Calu3 (cell line): ENCODE data around the gene PEAK1. TPM values are rescaled to one million over a fixed set of nuclear protein-coding genes. Genes with fewer than 3 reads are reported as not detected.

ENCODE experiments used
- BruUV-seq: library from RNA; stranded (reverse); fragments of 400-500 nt; replicated peaks from 2 replicates; lab custom pipeline; 2021; lab: Mats Ljungman, UMichigan
- CTCF ChIA-PET: fragments of 300-600 bp; sonication (Branson Sonifier 250); formaldehyde crosslinking; loops from one replicate; lab custom pipeline; 2022; ENCODE audit warnings: antibody characterized with exemption; lab: Charles Lee
- DNase-seq: peaks from one replicate; pipeline ENCODE4 v3.0.0; 2022
- H3K27ac Mint-ChIP-seq: one replicate; pipeline ENCODE4 v1.8.0; 2022; ENCODE audit warnings: mixed read lengths; ENCODE audit not compliant: unreplicated experiment
- H3K27me3 Mint-ChIP-seq: one replicate; pipeline ENCODE4 v1.8.0; 2022; ENCODE audit warnings: mixed read lengths; ENCODE audit not compliant: unreplicated experiment
- H3K36me3 Mint-ChIP-seq: one replicate; pipeline ENCODE4 v1.8.0; 2022; ENCODE audit warnings: mild to moderate bottlenecking, moderate library complexity, mixed read lengths; ENCODE audit not compliant: insufficient read depth, unreplicated experiment
- H3K4me1 Mint-ChIP-seq: one replicate; pipeline ENCODE4 v1.8.0; 2022; ENCODE audit warnings: mild to moderate bottlenecking, low read depth, mixed read lengths; ENCODE audit not compliant: unreplicated experiment
- H3K4me3 Mint-ChIP-seq: one replicate; pipeline ENCODE4 v1.8.0; 2022; ENCODE audit warnings: mild to moderate bottlenecking, low read depth, moderate library complexity, mixed read lengths; ENCODE audit not compliant: unreplicated experiment
- H3K9me3 Mint-ChIP-seq: one replicate; pipeline ENCODE4 v1.8.0; 2022; ENCODE audit warnings: low read depth, mixed read lengths; ENCODE audit not compliant: unreplicated experiment
- CTCF ChIP-seq: fragments of 200-600 bp; IDR thresholded peaks from one replicate; pipeline ENCODE4 v1.8.0; 2022; ENCODE audit warnings: antibody characterized with exemption; ENCODE audit not compliant: unreplicated experiment
- intact Hi-C: fragments of 100-400 bp; cut with micrococcal nuclease; formaldehyde crosslinking; loops from one replicate; pipeline ENCODE4 v1.10.0; 2022; ENCODE audit not compliant: unreplicated experiment
- total RNA-seq: library from RNA; stranded (reverse); gene quantifications from 2 replicates; pipeline ENCODE4 v1.2.3, GENCODE V29; 2022

Gene PEAK1
- total RNA-seq, 1 experiment from 2014 or later = 54.3 TPM

DNA sequence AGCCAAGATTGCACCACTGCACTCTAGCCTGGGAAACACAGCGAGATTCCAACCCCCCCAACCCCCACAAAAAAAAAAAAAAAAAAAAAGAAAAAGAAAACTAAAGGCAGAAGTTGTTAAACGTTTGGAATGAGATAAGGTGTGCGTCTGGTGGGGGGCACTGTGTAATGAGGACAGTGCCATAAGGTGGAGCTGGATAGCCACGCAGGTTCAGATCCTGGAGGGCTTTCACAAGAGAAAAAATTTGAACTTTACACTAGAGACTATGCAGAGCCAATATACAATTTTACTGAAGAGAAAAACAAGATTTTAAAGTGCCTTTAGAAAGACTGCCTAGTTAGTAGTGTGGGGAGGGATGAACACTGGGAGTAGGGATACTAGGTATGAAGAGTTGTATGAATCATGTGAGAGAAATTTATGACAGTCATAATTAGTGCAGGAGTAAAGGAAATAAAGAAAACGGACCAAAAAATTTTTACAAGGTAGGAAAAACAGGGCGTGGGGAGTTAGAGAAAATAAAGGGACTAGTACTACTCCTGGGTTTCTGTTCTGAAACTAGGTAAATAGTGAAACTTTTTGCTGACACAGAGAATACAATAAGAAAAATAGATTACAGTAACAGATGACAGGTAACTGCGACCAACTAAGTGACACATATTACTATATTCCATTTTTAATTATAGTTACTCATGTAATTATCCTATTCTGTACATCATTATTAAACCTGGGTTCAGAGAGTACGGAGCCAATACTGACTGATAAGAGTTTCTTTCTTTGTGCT is 108.1 kb downstream of the PEAK1 start:
- no TSS peak for BruUV-seq
- intact Hi-C loops = no loop called here
- CTCF ChIA-PET = no interaction called here

DNA sequence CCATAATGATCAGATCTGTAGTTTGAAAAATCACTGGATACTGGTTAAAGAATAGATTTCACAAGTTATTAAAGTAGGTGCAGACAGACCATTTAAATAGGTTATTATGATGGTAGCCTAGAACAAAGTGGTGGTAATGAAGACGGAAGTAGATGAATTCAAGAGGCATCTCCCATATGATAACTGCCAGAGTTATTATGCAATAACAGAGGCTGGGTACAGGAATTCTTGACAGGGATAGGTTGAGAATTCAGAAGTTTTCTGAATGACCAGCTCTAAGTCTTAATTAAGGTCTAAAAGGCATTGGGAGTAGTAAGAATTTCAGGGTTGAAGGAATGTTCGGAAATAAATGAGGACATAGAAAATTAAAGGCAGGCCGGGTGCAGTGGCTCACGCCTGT is 108.9 kb downstream of the PEAK1 start:
- BruUV-seq = no TSS peak
- H3K27ac Mint-ChIP-seq = no peak overlapping the region
- H3K4me1 Mint-ChIP-seq = peaks cover 8% of the 10 kb centered on the region
- no peaks in the 10 kb centered on the region for H3K36me3 Mint-ChIP-seq
- no peaks in the 10 kb centered on the region for H3K9me3 Mint-ChIP-seq
- TF ChIP-seq CTCF = no peak
- intact Hi-C loops = no loop called here
- CTCF ChIA-PET = no interaction called here
- no peak for DNase-seq
- H3K4me3 Mint-ChIP-seq = no peak overlapping the region
- no peaks in the 10 kb centered on the region for H3K27me3 Mint-ChIP-seq

More for the DNA sequence above, 108.1 kb downstream of the PEAK1 start:
- Mint-ChIP-seq H3K4me1 (peaks cover 8% of the 10 kb centered on the region), H3K36me3 (no peaks in the 10 kb centered on the region), H3K27ac (no peak overlapping the region), H3K4me3 (no peak overlapping the region), H3K9me3 (no peaks in the 10 kb centered on the region), H3K27me3 (no peaks in the 10 kb centered on the region)
- no peak for DNase-seq
- TF ChIP-seq CTCF = no peak

GRCh38 chr15:77309392-77309791 is 110.5 kb downstream of the PEAK1 start:
- DNase-seq = no peak
- no peak for TF ChIP-seq CTCF
- BruUV-seq = no TSS peak
- Mint-ChIP-seq H3K4me1 (peaks cover 8% of the 10 kb centered on the region), H3K36me3 (no peaks in the 10 kb centered on the region), H3K27me3 (no peaks in the 10 kb centered on the region), H3K27ac (no peak overlapping the region), H3K4me3 (no peak overlapping the region), H3K9me3 (no peaks in the 10 kb centered on the region)
- CTCF ChIA-PET = no interaction called here
- intact Hi-C loops = no loop called here

DNA sequence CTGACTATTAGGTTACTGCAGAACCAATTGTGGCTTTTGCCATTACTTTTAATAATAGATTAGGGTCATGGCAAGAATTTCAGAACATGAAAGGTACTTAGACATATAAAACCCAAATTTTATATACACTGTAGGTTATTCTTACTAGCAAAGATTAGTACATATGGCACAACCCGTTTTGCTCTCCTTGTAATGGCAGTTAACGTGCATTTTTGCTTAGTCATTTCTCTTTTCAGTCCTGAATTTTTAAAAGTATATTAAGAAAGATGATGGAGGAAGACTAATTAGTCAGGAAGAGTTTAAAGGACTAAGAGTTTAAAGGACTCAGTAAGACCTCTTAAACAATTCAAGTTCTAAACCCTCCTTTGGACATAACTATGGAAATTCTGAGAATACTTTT is 114.0 kb downstream of the PEAK1 start:
- Mint-ChIP-seq H3K27ac (no peak overlapping the region), H3K9me3 (no peaks in the 10 kb centered on the region), H3K4me1 (peaks cover 7% of the 10 kb centered on the region), H3K4me3 (no peak overlapping the region), H3K36me3 (no peaks in the 10 kb centered on the region), H3K27me3 (no peaks in the 10 kb centered on the region)
- DNase-seq = no peak
- CTCF ChIA-PET = no interaction called here
- no peak for TF ChIP-seq CTCF
- intact Hi-C loops = no loop called here
- no TSS peak for BruUV-seq
